Epithelial cell of esophagus (primary cell): ENCODE results near the gene TRIP11.

Experiments
- DNase-seq: peaks from one replicate; pipeline ENCODE4 v3.0.0; 2010; ENCODE audit warnings: low read depth
- H3K4me3 ChIP-seq: 2 replicates; pipeline ENCODE4 v1.5.1; 2011; ENCODE audit warnings: mild to moderate bottlenecking, low read length, control low read depth
- CTCF ChIP-seq: IDR thresholded peaks from 2 replicates; pipeline ENCODE4 v1.5.1; 2011; ENCODE audit warnings: low read depth, mild to moderate bottlenecking, low read length, control low read depth, inconsistent platforms; ENCODE audit not compliant: insufficient read depth; ENCODE audit errors: missing control alignments

Gene TRIP11

GRCh38 chr14:92026548-92027190 is 13.2 kb downstream of the TRIP11 start:
- DNase-seq: no peak
- no peak overlapping the region for H3K4me3 ChIP-seq
- TF ChIP-seq CTCF: no peak

- H3K4me3 ChIP-seq: no peak overlapping the region
- DNase-seq: no peak
- TF ChIP-seq CTCF: no peak
Observed at GRCh38 chr14:92022036-92022435, 17.8 kb downstream of the TRIP11 start.

DNA sequence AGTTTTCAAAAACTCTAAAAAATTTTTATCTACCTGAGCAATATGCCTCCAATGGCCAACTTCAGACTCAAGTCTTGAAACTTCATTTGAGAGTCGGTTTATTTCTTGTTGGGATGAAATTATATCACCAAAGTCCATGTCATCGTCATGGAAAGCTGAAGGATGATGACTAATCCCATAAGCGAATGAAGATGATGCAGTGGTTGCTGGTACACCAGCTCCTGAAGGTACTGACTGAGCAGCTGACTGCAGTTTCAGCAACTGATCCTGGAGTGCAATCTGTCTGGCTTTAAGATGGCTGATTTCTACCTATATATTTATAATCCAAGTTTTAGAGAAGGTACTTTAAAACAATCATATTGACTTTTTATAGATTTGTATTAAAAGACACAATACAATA is 18.3 kb downstream of the TRIP11 start:
- TF ChIP-seq CTCF: no peak
- no peak for DNase-seq
- no peak overlapping the region for H3K4me3 ChIP-seq

DNA sequence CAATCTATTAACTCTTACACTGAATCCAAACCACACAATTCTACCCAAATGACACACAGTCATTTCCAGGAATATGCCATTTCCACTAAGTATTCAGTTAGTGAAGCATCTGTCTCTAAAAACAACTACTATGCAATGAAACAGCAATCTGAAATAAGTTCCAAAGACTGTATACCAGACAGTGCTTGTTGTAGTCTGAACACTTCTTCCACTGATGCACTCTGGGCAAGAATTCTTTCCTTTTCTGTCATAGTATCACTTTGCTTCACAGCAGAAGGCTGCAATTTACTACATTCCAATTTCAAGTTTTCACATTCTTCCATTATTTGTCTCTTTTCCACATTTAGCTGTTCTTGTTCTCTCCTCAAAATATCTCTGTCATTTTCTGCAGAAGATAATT is 25.8 kb downstream of the TRIP11 start:
- no peak overlapping the region for H3K4me3 ChIP-seq
- no peak for TF ChIP-seq CTCF
- DNase-seq: no peak

DNA sequence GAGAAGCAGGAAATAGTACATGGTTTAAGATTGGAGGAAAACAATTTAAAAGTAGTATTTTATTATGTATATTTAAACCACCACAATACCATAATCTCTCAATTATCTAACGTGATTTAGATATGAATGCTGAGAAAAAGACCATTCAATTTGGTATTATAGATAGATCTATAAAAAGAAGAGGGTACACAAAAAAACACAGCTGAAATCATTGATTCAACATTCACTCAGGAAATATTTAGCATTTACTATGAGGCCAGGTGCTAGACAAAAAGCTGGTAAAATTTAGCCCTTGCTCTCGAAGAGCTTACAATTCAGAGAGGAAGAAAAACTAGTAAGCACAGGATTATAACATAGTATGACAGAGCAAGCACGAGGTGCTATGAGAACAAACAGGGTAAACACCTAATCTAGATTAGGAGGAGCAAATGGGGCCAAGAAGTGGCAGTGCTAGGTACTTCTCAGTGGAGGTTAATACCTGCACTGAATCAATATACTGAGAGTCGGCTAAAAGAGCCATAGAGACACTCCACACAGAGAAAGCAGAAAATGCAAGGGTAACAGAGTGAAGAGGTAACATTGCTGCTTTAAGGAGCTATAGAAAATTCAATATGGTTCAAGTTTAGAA is 27.6 kb downstream of the TRIP11 start:
- no peak for DNase-seq
- no peak for TF ChIP-seq CTCF
- no peak overlapping the region for H3K4me3 ChIP-seq

- no peak for TF ChIP-seq CTCF
- DNase-seq: no peak
- no peak overlapping the region for H3K4me3 ChIP-seq
Observed at GRCh38 chr14:92010644-92011043, 29.2 kb downstream of the TRIP11 start.

DNA sequence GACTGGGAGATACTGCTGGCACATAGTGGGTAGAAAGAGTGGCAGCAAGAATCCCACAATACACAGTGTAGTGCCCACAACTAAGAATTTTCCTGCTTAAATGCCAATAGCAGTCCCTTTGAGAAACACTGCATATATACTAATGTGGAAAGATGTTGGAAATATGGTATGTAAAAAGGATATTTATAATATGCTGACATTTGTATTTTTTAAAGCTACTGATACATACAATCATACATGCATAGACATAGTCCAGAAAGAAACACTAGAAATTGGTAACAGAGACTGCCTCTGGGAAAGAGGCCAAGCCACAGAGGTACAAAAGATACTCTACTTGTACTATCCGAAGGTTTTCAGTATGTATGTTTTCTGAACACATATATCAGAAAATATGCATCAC is 30.3 kb downstream of the TRIP11 start:
- no peak for DNase-seq
- no peak overlapping the region for H3K4me3 ChIP-seq
- TF ChIP-seq CTCF: no peak
